Tibial artery (tissue), 4 donors: Measurements from ENCODE around the gene TINCR.
"Not testable (repeated sequence)": the region's sequence is repeated elsewhere in the genome, so short reads cannot be mapped to it uniquely, and the experiment has no call there.

Experiments
- DNase-seq, 2 donors: peaks; one replicate each; pipeline ENCODE4 v3.0.0-alpha.2; 2019
- H3K27ac ChIP-seq, 2 donors: fragments of 200-600 bp; sonication (generic) in 1 of 2; 1 replicate in 1 of 2; 2 replicates in 1 of 2; pipeline ENCODE4 v1.5.1; 2018 to 2019; ENCODE audit warnings: mild to moderate bottlenecking in 1 of 2
- H3K27me3 ChIP-seq, 2 donors: fragments of 200-600 bp; sonication (generic) in 1 of 2; one replicate each; pipeline versions ENCODE4 v1.5.1 to v1.6.0; 2016 to 2019
- H3K36me3 ChIP-seq, 3 donors: fragments of 200-600 bp; sonication (generic) in 2 of 3; one replicate each; pipeline ENCODE4 v1.5.1; 2016 to 2019; ENCODE audit warnings: mild to moderate bottlenecking in 2 of 3
- H3K4me1 ChIP-seq, 4 donors: fragments of 200-600 bp; sonication (generic) in 2 of 4; 1 replicate in 3 of 4; 2 replicates in 1 of 4; pipeline ENCODE4 v1.5.1; 2016 to 2019
- H3K4me3 ChIP-seq, 2 donors: fragments of 200-600 bp; sonication (generic) in 1 of 2; 1 replicate in 1 of 2; 2 replicates in 1 of 2; pipeline ENCODE4 v1.5.1; 2018 to 2019; ENCODE audit warnings: mild to moderate bottlenecking in 2 of 2
- H3K9me3 ChIP-seq, 3 donors: fragments of 200-600 bp; sonication (generic) in 1 of 3; one replicate each; pipeline ENCODE4 v1.5.1; 2016 to 2019
- intact Hi-C: fragments of 100-400 bp; cut with DNase I; formaldehyde crosslinking; loops from one replicate; pipeline ENCODE4 v1.15.0; 2023; ENCODE audit warnings: low total_unique reads
- TF ChIP-seq, protein P1 (sequence below), 2 experiments: fragments of 200-600 bp in 1 of 2; fragments of 450-650 bp in 1 of 2; IDR thresholded peaks; one replicate each; pipeline ENCODE4 v1.5.1; 2017 to 2019; ENCODE audit warnings: antibody characterized with exemption in 2 of 2, mild to moderate bottlenecking in 1 of 2, moderate library complexity in 1 of 2

The TINCR gene

DNA sequence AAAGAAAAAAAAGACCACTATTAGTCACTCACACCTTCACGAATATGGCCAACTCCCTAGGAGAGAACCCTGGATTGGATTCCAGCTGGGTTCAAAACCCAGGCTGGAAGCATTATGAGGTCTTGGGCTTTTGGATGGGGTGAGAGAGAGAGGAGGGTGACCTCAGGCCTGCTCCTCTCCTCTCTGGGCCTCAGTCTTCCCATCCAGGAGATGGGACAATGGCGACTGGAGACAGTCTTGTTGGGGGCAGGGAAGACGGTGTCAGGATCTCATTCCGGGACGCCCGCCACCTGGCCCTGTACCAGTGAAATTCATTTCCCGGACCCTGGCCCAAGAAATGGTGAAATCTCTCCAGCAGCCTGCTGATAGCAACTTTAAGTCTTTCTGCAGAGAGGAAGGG lies 26.3 kb downstream of the TINCR start:
- H3K9me3 ChIP-seq = no peaks in the 10 kb centered on the region
- H3K4me1 ChIP-seq = peaks cover 0 to 9% (median 2%) of the 10 kb centered on the region in 4 donors
- intact Hi-C loops = no loop called here
- TF ChIP-seq, protein P1, sequence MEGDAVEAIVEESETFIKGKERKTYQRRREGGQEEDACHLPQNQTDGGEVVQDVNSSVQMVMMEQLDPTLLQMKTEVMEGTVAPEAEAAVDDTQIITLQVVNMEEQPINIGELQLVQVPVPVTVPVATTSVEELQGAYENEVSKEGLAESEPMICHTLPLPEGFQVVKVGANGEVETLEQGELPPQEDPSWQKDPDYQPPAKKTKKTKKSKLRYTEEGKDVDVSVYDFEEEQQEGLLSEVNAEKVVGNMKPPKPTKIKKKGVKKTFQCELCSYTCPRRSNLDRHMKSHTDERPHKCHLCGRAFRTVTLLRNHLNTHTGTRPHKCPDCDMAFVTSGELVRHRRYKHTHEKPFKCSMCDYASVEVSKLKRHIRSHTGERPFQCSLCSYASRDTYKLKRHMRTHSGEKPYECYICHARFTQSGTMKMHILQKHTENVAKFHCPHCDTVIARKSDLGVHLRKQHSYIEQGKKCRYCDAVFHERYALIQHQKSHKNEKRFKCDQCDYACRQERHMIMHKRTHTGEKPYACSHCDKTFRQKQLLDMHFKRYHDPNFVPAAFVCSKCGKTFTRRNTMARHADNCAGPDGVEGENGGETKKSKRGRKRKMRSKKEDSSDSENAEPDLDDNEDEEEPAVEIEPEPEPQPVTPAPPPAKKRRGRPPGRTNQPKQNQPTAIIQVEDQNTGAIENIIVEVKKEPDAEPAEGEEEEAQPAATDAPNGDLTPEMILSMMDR (IDR thresholded peaks at IDR 0.05) = no peak
- H3K36me3 ChIP-seq = no peaks in the 10 kb centered on the region
- H3K4me3 ChIP-seq = no peak overlapping the region
- no peak overlapping the region for H3K27ac ChIP-seq
- H3K27me3 ChIP-seq = peaks cover 0 to 78% of the 10 kb centered on the region in 2 donors
- DNase-seq = no peak

- intact Hi-C loops = no loop called here
- H3K9me3 ChIP-seq = peaks cover 0 to 3% (median 2%) of the 10 kb centered on the region in 3 donors
- peaks cover 0 to 80% of the 10 kb centered on the region in 2 donors for H3K27me3 ChIP-seq
- H3K4me3 ChIP-seq = no peak overlapping the region
- no peak for DNase-seq
- TF ChIP-seq, protein P1 (IDR thresholded peaks at IDR 0.05) = no peak
- no peaks in the 10 kb centered on the region for H3K36me3 ChIP-seq
- H3K4me1 ChIP-seq = peaks cover 0 to 12% (median 5%) of the 10 kb centered on the region in 4 donors
- H3K27ac ChIP-seq = no peak overlapping the region
These were observed 27.5 kb downstream of the TINCR start for GRCh38 chr19:5540208-5540607.

- intact Hi-C loops = no loop called here
- H3K9me3 ChIP-seq = peaks cover 0 to 19% (median 17%) of the 10 kb centered on the region in 3 donors
- TF ChIP-seq, protein P1 (IDR thresholded peaks at IDR 0.05) = no peak
- peaks cover 0 to 79% of the 10 kb centered on the region in 2 donors for H3K27me3 ChIP-seq
- H3K36me3 ChIP-seq = peaks cover 0 to 6% (median 0%) of the 10 kb centered on the region in 3 donors
- no peak overlapping the region for H3K27ac ChIP-seq
- DNase-seq = no peak
- no peak overlapping the region for H3K4me3 ChIP-seq
- peaks cover 0 to 12% (median 5%) of the 10 kb centered on the region in 4 donors for H3K4me1 ChIP-seq
These were observed 29.9 kb downstream of the TINCR start for GRCh38 chr19:5537870-5538269.

- Histone ChIP-seq H3K9me3 (peaks cover 0 to 19% (median 17%) of the 10 kb centered on the region in 3 donors), H3K4me1 (peaks cover 0 to 12% (median 5%) of the 10 kb centered on the region in 4 donors), H3K27me3 (peaks cover 0 to 73% of the 10 kb centered on the region in 2 donors)
- H3K4me3 ChIP-seq, H3K36me3 ChIP-seq, DNase-seq, H3K27ac ChIP-seq, intact Hi-C loops: not testable (repeated sequence)
These were observed 30.7 kb downstream of the TINCR start for GRCh38 chr19:5536982-5537579.

DNA sequence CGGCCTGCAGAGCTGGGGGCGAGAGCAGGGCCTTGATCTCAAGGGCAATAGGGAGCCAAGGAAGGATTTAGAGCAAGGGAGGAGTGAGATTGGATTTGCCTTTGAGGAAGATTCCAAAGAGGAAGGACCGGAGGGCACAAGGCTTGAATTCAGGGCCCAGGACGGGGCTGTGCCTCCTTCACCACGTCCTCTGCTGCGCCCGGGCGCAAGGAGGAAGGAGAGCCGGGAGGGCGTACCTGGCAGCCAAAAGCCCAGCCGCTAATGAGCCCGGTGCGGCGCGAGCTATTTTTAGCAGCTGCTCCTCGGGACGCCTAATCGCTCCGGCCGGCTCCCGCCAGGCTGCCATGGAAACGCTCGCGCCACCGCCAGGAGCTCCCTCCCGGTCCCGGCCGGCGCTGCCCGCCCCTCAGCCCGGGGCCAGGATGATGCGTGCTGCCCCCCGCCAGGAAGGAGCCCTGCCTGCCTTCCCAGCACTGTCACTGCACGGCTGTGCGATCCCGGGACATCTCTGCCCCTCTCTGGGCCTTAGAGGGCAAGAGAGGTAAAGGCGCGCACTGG lies 31.3 kb downstream of the TINCR start:
- Histone ChIP-seq H3K36me3 (peaks cover 0 to 6% (median 0%) of the 10 kb centered on the region in 3 donors), H3K27me3 (peaks cover 0 to 68% of the 10 kb centered on the region in 2 donors), H3K4me1 (peaks cover 0 to 12% (median 5%) of the 10 kb centered on the region in 4 donors), H3K4me3 (no peak overlapping the region), H3K9me3 (peaks cover 0 to 19% (median 17%) of the 10 kb centered on the region in 3 donors), H3K27ac (no peak overlapping the region)
- no peak for DNase-seq
- intact Hi-C loops = no loop called here
- TF ChIP-seq, protein P1 (IDR thresholded peaks at IDR 0.05) = no peak
